NCI-H2081 (cell line): ENCODE results near the gene PHKG1.
"Not testable (repeated sequence)": the region's sequence is repeated elsewhere in the genome, so short reads cannot be mapped to it uniquely, and the experiment has no call there.

Experiments
- DNase-seq, 2 experiments: peaks; one replicate each; lab custom pipeline; 2025; lab: John Stamatoyannopoulos, UW

Gene PHKG1

GRCh38 chr7:56083150-56083785 is 9.5 kb downstream of the PHKG1 start:
- DNase-seq = peak; percentile 13 to 61

- DNase-seq = no peak
Observed at GRCh38 chr7:56081626-56082340, 11.0 kb downstream of the PHKG1 start.

GRCh38 chr7:56080726-56081435 is 11.9 kb downstream of the PHKG1 start:
- DNase-seq = not testable (repeated sequence)

- DNase-seq = peak; percentile 92 to 96
Observed at GRCh38 chr7:56079450-56080185, 13.1 kb downstream of the PHKG1 start.

- DNase-seq = no peak
Observed at GRCh38 chr7:56078196-56078595, 14.6 kb downstream of the PHKG1 start.

GRCh38 chr7:56077681-56078080 is 15.1 kb downstream of the PHKG1 start:
- no peak for DNase-seq

GRCh38 chr7:56074371-56074791 is 18.4 kb downstream of the PHKG1 start:
- DNase-seq = peak; percentile 79 to 86

- DNase-seq = not testable (repeated sequence)
Observed at GRCh38 chr7:56066376-56066775, 26.4 kb downstream of the PHKG1 start.

GRCh38 chr7:56063882-56064625 is 28.7 kb downstream of the PHKG1 start, which contains the start of gene SUMF2:
Gene SUMF2 (plus strand): TSS chr7:56064286. CDS start chr7:56064312, 26 bp downstream.
- DNase-seq = peak; percentile 91 to 92

GRCh38 chr7:56063500-56063881 is 29.3 kb downstream of the PHKG1 start:
- DNase-seq = no peak

GRCh38 chr7:56062382-56062781 is 30.4 kb downstream of the PHKG1 start:
- no peak for DNase-seq

GRCh38 chr7:56053993-56054392 is 38.8 kb downstream of the PHKG1 start:
- no peak for DNase-seq

- DNase-seq = no peak
Observed at GRCh38 chr7:56053379-56053778, 39.4 kb downstream of the PHKG1 start.

- DNase-seq = peak; percentile 98 to 99
Observed at GRCh38 chr7:56051339-56052191, 41.2 kb downstream of the PHKG1 start, which contains the start of the genes CCT6A and PSPH. Gene CCT6A (plus strand): TSS chr7:56051765. CDS start chr7:56051849, 84 bp downstream. Gene PSPH (minus strand): TSS chr7:56051444. CDS start chr7:56021212, 30,232 bp downstream.

GRCh38 chr7:56051053-56051338 is 41.8 kb downstream of the PHKG1 start:
- DNase-seq = no peak

GRCh38 chr7:56048763-56049162 is 44.0 kb downstream of the PHKG1 start:
- peak; percentile 42 to 77 for DNase-seq

- no peak for DNase-seq
Observed at GRCh38 chr7:56048245-56048644, 44.5 kb downstream of the PHKG1 start.

- not testable (repeated sequence) for DNase-seq
Observed at GRCh38 chr7:56047446-56048116, 45.2 kb downstream of the PHKG1 start.

GRCh38 chr7:56046721-56047445 is 45.9 kb downstream of the PHKG1 start:
- no peak for DNase-seq
